ENCODE measurements around the gene KIAA1671.

The KIAA1671 gene

GRCh38 chr22:25091458-25091857 lies 138.9 kb downstream of the KIAA1671 start:
- H3K27ac Mint-ChIP-seq, result no peak overlapping the region
- H3K36me3 Mint-ChIP-seq (ENCODE audit: low read depth), result no peaks in the 10 kb centered on the region
- no peaks in the 10 kb centered on the region for H3K9me3 Mint-ChIP-seq
- peaks cover 26% of the 10 kb centered on the region for H3K4me1 Mint-ChIP-seq
- TF ChIP-seq, protein P1, sequence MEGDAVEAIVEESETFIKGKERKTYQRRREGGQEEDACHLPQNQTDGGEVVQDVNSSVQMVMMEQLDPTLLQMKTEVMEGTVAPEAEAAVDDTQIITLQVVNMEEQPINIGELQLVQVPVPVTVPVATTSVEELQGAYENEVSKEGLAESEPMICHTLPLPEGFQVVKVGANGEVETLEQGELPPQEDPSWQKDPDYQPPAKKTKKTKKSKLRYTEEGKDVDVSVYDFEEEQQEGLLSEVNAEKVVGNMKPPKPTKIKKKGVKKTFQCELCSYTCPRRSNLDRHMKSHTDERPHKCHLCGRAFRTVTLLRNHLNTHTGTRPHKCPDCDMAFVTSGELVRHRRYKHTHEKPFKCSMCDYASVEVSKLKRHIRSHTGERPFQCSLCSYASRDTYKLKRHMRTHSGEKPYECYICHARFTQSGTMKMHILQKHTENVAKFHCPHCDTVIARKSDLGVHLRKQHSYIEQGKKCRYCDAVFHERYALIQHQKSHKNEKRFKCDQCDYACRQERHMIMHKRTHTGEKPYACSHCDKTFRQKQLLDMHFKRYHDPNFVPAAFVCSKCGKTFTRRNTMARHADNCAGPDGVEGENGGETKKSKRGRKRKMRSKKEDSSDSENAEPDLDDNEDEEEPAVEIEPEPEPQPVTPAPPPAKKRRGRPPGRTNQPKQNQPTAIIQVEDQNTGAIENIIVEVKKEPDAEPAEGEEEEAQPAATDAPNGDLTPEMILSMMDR (IDR thresholded peaks at IDR 0.05), result no peak
- DNase-seq, result no peak
- H3K27me3 Mint-ChIP-seq (ENCODE audit: low read depth, poor library complexity), result peaks cover 3% of the 10 kb centered on the region
- no peak overlapping the region for H3K4me3 Mint-ChIP-seq

DNA sequence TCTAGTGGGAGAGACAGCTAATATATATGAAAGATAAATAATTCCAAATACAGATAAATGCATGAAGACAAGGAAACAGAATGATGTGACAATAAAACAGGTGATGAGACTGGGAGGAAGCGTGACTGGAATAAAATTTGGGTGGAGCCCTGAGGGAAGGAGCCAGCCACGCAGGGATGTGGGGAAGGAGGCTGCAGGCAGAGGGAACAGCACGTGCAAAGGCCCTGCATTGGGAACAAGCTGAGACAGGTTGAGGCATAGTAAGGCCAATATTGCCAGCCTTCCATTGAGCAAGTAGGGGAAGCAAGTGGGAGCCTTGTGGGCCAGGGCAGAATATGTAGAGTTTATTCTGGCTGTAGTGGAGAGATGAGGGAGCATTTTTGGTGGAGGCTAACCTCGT lies 139.6 kb downstream of the KIAA1671 start:
- Mint-ChIP-seq H3K9me3 (no peaks in the 10 kb centered on the region), H3K4me1 (peaks cover 26% of the 10 kb centered on the region)
- DNase-seq, result no peak

GRCh38 chr22:25094579-25094978 lies 142.1 kb downstream of the KIAA1671 start:
- Mint-ChIP-seq H3K4me3 (no peak overlapping the region), H3K4me1 (peaks cover 31% of the 10 kb centered on the region), H3K27ac (no peak overlapping the region), H3K27me3 (ENCODE audit: low read depth, poor library complexity) (peaks cover 3% of the 10 kb centered on the region), H3K36me3 (ENCODE audit: low read depth) (no peaks in the 10 kb centered on the region), H3K9me3 (no peaks in the 10 kb centered on the region)
- DNase-seq, result no peak
- TF ChIP-seq, protein P1 (IDR thresholded peaks at IDR 0.05), result no peak

More for the DNA sequence above, 139.6 kb downstream of the KIAA1671 start:
- Mint-ChIP-seq H3K27ac (no peak overlapping the region), H3K4me3 (no peak overlapping the region), H3K27me3 (ENCODE audit: low read depth, poor library complexity) (peaks cover 3% of the 10 kb centered on the region), H3K36me3 (ENCODE audit: low read depth) (no peaks in the 10 kb centered on the region)
- TF ChIP-seq, protein P1 (IDR thresholded peaks at IDR 0.05), result no peak

GRCh38 chr22:25095869-25096268 lies 143.4 kb downstream of the KIAA1671 start:
- peak overlapping the region; percentile 60 for H3K27ac Mint-ChIP-seq
- no peaks in the 10 kb centered on the region for H3K27me3 Mint-ChIP-seq (ENCODE audit: low read depth, poor library complexity)
- H3K9me3 Mint-ChIP-seq, result no peaks in the 10 kb centered on the region
- H3K4me3 Mint-ChIP-seq, result no peak overlapping the region
- DNase-seq, result no peak
- TF ChIP-seq, protein P1 (IDR thresholded peaks at IDR 0.05), result no peak
- peaks cover 36% of the 10 kb centered on the region for H3K4me1 Mint-ChIP-seq
- no peaks in the 10 kb centered on the region for H3K36me3 Mint-ChIP-seq (ENCODE audit: low read depth)

GRCh38 chr22:25096638-25097405 lies 144.3 kb downstream of the KIAA1671 start:
- Mint-ChIP-seq H3K9me3 (no peaks in the 10 kb centered on the region), H3K4me3 (no peak overlapping the region), H3K27ac (peak overlapping the region; percentile 32), H3K4me1 (peaks cover 38% of the 10 kb centered on the region), H3K27me3 (ENCODE audit: low read depth, poor library complexity) (no peaks in the 10 kb centered on the region), H3K36me3 (ENCODE audit: low read depth) (no peaks in the 10 kb centered on the region)
- DNase-seq, result no peak
- TF ChIP-seq, protein P1 (IDR thresholded peaks at IDR 0.05), result no peak

Data from nephron progenitor cell (in vitro differentiated cells).